ENCODE data around the gene FTO. TPM values are rescaled to one million over a fixed set of nuclear protein-coding genes. Genes with fewer than 3 reads are reported as not detected.

FTO gene
- total and polyA plus RNA-seq, 2 of the 8 experiments (the other 6 are each of a cell fraction or from before 2014, with no cell fraction given) = 34.5 to 59.8 TPM

DNA sequence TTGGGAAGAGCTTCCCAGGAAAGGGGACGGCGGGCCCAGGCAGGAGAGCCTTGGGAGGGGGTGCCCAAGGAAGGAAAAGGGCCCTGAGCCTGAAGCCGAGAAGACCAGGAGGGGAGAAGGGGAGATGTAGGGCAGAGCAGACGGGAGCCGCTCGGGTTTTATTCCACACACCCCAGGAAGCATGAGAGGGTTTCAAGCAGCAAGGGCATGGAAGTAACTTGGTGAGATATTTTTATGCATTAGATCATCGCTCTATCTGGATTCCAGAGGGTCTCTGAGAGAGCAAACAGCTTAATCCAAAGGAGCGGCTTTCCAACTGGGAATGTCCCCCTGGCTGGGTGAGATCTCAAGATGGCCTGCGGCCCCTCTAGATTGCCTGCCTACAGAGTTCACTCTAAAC, 411.6 kb downstream of the FTO start:
- DNase-seq (ENCODE audit: low read depth in 1 of 2, low spot score in 2 of 2) (no peak), FAIRE-seq (no peak)
- no peaks in the 10 kb centered on the region for H3K23me2 ChIP-seq (ENCODE audit: low read depth, low read length)
- H3K4me3 ChIP-seq (ENCODE audit: extremely low read depth in 1 of 4, insufficient read depth in 2 of 4, low read depth in 3 of 4, low read length in 4 of 4) = no peak overlapping the region
- no peak overlapping the region for H3K9ac ChIP-seq (replicated peaks in 1 of 4; ENCODE audit: extremely low read depth in 1 of 4, low read depth in 3 of 4, low read length in 3 of 4)
- ChIA-PET CTCF (ENCODE audit: partially characterized antibody) (no interaction called here), POLR2A (ENCODE audit: partially characterized antibody) (interaction anchor here (0.6 kb wide), 1 partner anchor 11 kb away, joined by 3 read pairs; no protein-coding TSS in a partner anchor)
- no peak overlapping the region; the same call in 1 of the 2 replicates for H3K18ac ChIP-seq (ENCODE audit: extremely low read depth, low read length)
- no peak overlapping the region for H3K14ac ChIP-seq (ENCODE audit: insufficient read length)
- H4K5ac ChIP-seq (ENCODE audit: insufficient read length, low read depth, low read length) = no peak overlapping the region
- H2BK5ac ChIP-seq (ENCODE audit: low read depth, low read length) = no peak overlapping the region; the same call in 1 of the 2 replicates
- H3K56ac ChIP-seq (replicated peaks; ENCODE audit: insufficient read length, low read depth, low read length) = no peak overlapping the region
- no peak overlapping the region for H3K27ac ChIP-seq (ENCODE audit: low read depth, low read length)
- WGBS, 2 experiments (ENCODE audit: extremely low coverage in 1 of 2, insufficient coverage in 1 of 2, insufficient read length in 1 of 2, insufficient replicate concordance in 2 of 2, low coverage in 1 of 2, low lambda C conversion rate in 2 of 2, missing lambda C conversion rate in 1 of 2) = 82% methylated on average over 9 of the region's 9 CpGs; no CpG with 5 or more reads in 1 of the 2 experiments
- no peak overlapping the region for H4K8ac ChIP-seq (ENCODE audit: extremely low read depth, insufficient read depth, low read length)
- H3K27me3 ChIP-seq (replicated peaks in 1 of 4; ENCODE audit: control insufficient read depth in 3 of 4, extremely low read depth in 1 of 4, insufficient read depth in 3 of 4, low read length in 3 of 4) = no peaks in the 10 kb centered on the region
- no peaks in the 10 kb centered on the region for H3K79me1 ChIP-seq (ENCODE audit: low read depth, low read length)
- no peak overlapping the region for H3K23ac ChIP-seq (ENCODE audit: insufficient read length)
- H3K4me1 ChIP-seq (replicated peaks in 1 of 4; ENCODE audit: control insufficient read depth in 3 of 4, insufficient read depth in 4 of 4, low read length in 3 of 4) = peaks cover 0 to 4% (median 2%) of the 10 kb centered on the region in 4 experiments; a peak in 3 of 7 replicates
- H3K36me3 ChIP-seq (ENCODE audit: control insufficient read depth in 2 of 4, insufficient read depth in 4 of 4, low read length in 3 of 4) = no peaks in the 10 kb centered on the region
- no peak overlapping the region for H3K4me2 ChIP-seq (ENCODE audit: insufficient read depth in 1 of 2, low read depth in 2 of 2, low read length in 2 of 2)
- no peak overlapping the region for H3K4ac ChIP-seq (replicated peaks; ENCODE audit: insufficient read length, low read depth, low read length)
- no peak overlapping the region for H2AK5ac ChIP-seq (ENCODE audit: low read depth, low read length)
- no peak overlapping the region for H2BK15ac ChIP-seq (ENCODE audit: low read length)
- no peak overlapping the region for H4K91ac ChIP-seq (replicated peaks; ENCODE audit: insufficient read length, low read length)
- H3K79me2 ChIP-seq (ENCODE audit: control insufficient read depth in 1 of 2, insufficient read depth in 2 of 2, low read length in 2 of 2) = no peaks in the 10 kb centered on the region
- H2BK20ac ChIP-seq (ENCODE audit: low read length) = no peak overlapping the region
- H2BK12ac ChIP-seq (ENCODE audit: low read depth, low read length) = no peak overlapping the region
- H4K20me1 ChIP-seq (replicated peaks in 1 of 2; ENCODE audit: control insufficient read depth in 1 of 2, insufficient read depth in 2 of 2, low read length in 2 of 2) = no peaks in the 10 kb centered on the region
- H3K9me3 ChIP-seq (ENCODE audit: insufficient read depth in 2 of 2, low read depth in 1 of 2, low read length in 1 of 2) = no peaks in the 10 kb centered on the region
- no peak overlapping the region for H2BK120ac ChIP-seq (replicated peaks; ENCODE audit: low read depth, low read length)
- H2AFZ ChIP-seq (ENCODE audit: low read length) = no peak overlapping the region
- TF ChIP-seq TAF1 (IDR thresholded peaks at IDR 0.05; ENCODE audit: low read depth, low read length) (no peak), SIRT6 (IDR thresholded peaks at IDR 0.05; ENCODE audit: low read length) (no peak), RBBP5 (IDR thresholded peaks at IDR 0.05; ENCODE audit: borderline replicate concordance, low read depth, low read length) (no peak), CREB1 (IDR thresholded peaks at IDR 0.05) (no peak), SP1 (IDR thresholded peaks at IDR 0.05; ENCODE audit: low read depth, low read length) (no peak), POLR2AphosphoS5 (IDR thresholded peaks at IDR 0.05; ENCODE audit: low read depth, low read length) (no peak), KDM4A (IDR thresholded peaks at IDR 0.05; ENCODE audit: low read depth, low read length, severe bottlenecking) (no peak), EP300 (IDR thresholded peaks at IDR 0.05; ENCODE audit: borderline replicate concordance in 1 of 2, low read depth in 2 of 2, low read length in 2 of 2) (no peak)

Measured in H1 (cell line).